MM.1S (cell line): ENCODE measurements around the gene KCNJ16.

Experiments
- CTCF ChIP-seq: fragments of 300-600 bp; sonication (generic); IDR thresholded peaks from 2 replicates; pipeline ENCODE4 v1.5.1; 2016; ENCODE audit warnings: antibody characterized with exemption, low read length, mixed read lengths
- EZH2 ChIP-seq: fragments of 300-600 bp; sonication (generic); optimal IDR thresholded peaks from 2 replicates; pipeline ENCODE3; 2017; ENCODE audit warnings: low read depth, mild to moderate bottlenecking, antibody characterized with exemption, low read length, mixed read lengths

GRCh38 chr17:70047619-70048419 lies 27.2 kb upstream of the KCNJ16 start:
- TF ChIP-seq CTCF: no peak
- no peak for TF ChIP-seq EZH2
